H1 (cell line): ENCODE measurements around the gene TWIST2. TPM values are rescaled to one million over a fixed set of nuclear protein-coding genes. Genes with fewer than 3 reads are reported as not detected.

Experiments used
- NRF1 ChIP-seq: IDR thresholded peaks from 2 replicates; pipeline ENCODE4 v1.6.1; 2011; ENCODE audit warnings: mild to moderate bottlenecking, low read depth, low read length, improper control_type of control experiment
- polyA plus RNA-seq, 7 experiments: library from polyadenylated mRNA; depleted of rRNA in 3 of 7; stranded (reverse) in 5 of 7; unstranded in 2 of 7; fragments of >200 nt in 5 of 7; fragments of 200-250 nt in 2 of 7; gene quantifications; 1 replicate in 5 of 7; 2 replicates in 1 of 7; 4 replicates in 1 of 7; pipeline versions ENCODE4 v1.2.1 to v1.2.3, GENCODE V29; 2011 to 2013; ENCODE audit warnings: missing spikeins in 2 of 7, mixed read lengths in 2 of 7
- total RNA-seq: library from RNA; stranded (reverse); fragmentation: NEBNext Ultra II Directional; extraction: Animal tissue kit (Norgen Biotek cat#: 25700); gene quantifications from 2 replicates; pipeline ENCODE4 v1.2.1, GENCODE V29; 2021
- TF ChIP-seq, protein P1 (sequence below): fragments of 300-600 bp; sonication (generic); IDR thresholded peaks from 2 replicates; pipeline ENCODE4 v1.7.1; 2012; ENCODE audit warnings: low read length, moderate library complexity, mild to moderate bottlenecking, inconsistent platforms; ENCODE audit not compliant: insufficient replicate concordance

The TWIST2 gene
- total and polyA plus RNA-seq, 2 of the 8 experiments (the other 6 are each of a cell fraction or from before 2014, with no cell fraction given), result 2.6 to 4.3 TPM

DNA sequence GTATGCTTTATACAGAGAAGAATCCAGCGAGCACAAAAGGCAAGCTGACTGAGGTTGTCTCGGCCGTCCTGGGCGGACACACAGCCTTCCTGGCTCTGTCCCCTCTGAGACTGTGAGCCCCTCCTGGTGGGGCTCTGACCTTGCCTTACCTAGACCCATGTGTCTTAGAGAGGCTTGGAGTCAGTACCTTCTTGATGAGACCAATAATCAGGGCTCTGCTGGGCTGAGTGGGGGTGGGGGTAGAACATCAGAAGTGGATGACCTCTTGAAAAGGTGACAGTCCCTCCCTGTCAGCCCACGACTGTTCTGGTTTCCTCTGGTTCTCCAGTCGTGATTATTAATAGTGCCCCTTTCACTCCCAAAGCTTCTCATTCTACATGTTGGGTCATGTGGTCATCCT lies 31.2 kb downstream of the TWIST2 start (continued):
- TF ChIP-seq, protein P1, sequence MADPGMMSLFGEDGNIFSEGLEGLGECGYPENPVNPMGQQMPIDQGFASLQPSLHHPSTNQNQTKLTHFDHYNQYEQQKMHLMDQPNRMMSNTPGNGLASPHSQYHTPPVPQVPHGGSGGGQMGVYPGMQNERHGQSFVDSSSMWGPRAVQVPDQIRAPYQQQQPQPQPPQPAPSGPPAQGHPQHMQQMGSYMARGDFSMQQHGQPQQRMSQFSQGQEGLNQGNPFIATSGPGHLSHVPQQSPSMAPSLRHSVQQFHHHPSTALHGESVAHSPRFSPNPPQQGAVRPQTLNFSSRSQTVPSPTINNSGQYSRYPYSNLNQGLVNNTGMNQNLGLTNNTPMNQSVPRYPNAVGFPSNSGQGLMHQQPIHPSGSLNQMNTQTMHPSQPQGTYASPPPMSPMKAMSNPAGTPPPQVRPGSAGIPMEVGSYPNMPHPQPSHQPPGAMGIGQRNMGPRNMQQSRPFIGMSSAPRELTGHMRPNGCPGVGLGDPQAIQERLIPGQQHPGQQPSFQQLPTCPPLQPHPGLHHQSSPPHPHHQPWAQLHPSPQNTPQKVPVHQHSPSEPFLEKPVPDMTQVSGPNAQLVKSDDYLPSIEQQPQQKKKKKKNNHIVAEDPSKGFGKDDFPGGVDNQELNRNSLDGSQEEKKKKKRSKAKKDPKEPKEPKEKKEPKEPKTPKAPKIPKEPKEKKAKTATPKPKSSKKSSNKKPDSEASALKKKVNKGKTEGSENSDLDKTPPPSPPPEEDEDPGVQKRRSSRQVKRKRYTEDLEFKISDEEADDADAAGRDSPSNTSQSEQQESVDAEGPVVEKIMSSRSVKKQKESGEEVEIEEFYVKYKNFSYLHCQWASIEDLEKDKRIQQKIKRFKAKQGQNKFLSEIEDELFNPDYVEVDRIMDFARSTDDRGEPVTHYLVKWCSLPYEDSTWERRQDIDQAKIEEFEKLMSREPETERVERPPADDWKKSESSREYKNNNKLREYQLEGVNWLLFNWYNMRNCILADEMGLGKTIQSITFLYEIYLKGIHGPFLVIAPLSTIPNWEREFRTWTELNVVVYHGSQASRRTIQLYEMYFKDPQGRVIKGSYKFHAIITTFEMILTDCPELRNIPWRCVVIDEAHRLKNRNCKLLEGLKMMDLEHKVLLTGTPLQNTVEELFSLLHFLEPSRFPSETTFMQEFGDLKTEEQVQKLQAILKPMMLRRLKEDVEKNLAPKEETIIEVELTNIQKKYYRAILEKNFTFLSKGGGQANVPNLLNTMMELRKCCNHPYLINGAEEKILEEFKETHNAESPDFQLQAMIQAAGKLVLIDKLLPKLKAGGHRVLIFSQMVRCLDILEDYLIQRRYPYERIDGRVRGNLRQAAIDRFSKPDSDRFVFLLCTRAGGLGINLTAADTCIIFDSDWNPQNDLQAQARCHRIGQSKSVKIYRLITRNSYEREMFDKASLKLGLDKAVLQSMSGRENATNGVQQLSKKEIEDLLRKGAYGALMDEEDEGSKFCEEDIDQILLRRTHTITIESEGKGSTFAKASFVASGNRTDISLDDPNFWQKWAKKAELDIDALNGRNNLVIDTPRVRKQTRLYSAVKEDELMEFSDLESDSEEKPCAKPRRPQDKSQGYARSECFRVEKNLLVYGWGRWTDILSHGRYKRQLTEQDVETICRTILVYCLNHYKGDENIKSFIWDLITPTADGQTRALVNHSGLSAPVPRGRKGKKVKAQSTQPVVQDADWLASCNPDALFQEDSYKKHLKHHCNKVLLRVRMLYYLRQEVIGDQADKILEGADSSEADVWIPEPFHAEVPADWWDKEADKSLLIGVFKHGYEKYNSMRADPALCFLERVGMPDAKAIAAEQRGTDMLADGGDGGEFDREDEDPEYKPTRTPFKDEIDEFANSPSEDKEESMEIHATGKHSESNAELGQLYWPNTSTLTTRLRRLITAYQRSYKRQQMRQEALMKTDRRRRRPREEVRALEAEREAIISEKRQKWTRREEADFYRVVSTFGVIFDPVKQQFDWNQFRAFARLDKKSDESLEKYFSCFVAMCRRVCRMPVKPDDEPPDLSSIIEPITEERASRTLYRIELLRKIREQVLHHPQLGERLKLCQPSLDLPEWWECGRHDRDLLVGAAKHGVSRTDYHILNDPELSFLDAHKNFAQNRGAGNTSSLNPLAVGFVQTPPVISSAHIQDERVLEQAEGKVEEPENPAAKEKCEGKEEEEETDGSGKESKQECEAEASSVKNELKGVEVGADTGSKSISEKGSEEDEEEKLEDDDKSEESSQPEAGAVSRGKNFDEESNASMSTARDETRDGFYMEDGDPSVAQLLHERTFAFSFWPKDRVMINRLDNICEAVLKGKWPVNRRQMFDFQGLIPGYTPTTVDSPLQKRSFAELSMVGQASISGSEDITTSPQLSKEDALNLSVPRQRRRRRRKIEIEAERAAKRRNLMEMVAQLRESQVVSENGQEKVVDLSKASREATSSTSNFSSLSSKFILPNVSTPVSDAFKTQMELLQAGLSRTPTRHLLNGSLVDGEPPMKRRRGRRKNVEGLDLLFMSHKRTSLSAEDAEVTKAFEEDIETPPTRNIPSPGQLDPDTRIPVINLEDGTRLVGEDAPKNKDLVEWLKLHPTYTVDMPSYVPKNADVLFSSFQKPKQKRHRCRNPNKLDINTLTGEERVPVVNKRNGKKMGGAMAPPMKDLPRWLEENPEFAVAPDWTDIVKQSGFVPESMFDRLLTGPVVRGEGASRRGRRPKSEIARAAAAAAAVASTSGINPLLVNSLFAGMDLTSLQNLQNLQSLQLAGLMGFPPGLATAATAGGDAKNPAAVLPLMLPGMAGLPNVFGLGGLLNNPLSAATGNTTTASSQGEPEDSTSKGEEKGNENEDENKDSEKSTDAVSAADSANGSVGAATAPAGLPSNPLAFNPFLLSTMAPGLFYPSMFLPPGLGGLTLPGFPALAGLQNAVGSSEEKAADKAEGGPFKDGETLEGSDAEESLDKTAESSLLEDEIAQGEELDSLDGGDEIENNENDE, result no peak
- no peak for TF ChIP-seq NRF1
- TF ChIP-seq, all 59 proteins: peak for 0
